Lower leg skin (tissue), 3 donors: ENCODE measurements around the gene CCSER1.

Source experiments
- POLR2A ChIP-seq, 2 donors: fragments of 450-650 bp; IDR thresholded peaks; one replicate each; pipeline ENCODE4 v1.6.1; 2016 to 2017; ENCODE audit warnings: antibody characterized with exemption in 2 of 2, mild to moderate bottlenecking in 1 of 2, moderate library complexity in 1 of 2
- TF ChIP-seq, protein P1 (sequence below), 3 donors: fragments of 450-650 bp; IDR thresholded peaks; one replicate each; pipeline ENCODE4 v1.5.1; 2016; ENCODE audit warnings: antibody characterized with exemption in 3 of 3, mild to moderate bottlenecking in 3 of 3, moderate library complexity in 2 of 3

DNA sequence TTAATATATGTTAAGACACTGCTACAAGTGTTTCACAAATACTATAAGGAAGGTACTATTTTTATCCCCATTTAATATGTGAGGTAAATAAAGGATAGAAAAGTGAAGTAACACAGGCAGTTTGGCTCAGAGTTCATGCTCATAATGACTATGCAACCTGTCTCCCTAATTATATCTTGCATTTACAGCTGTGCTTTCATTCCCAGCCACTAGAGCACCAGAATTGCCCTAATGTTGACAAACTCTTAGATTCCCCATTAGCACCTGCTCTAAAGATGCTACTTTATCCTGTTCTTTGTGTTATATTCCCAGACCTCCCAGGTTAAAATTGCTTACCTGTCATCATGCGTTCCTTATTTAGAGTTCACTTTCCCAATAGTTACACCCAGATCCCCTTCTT is 833.6 kb downstream of the CCSER1 start:
- TF ChIP-seq, protein P1, sequence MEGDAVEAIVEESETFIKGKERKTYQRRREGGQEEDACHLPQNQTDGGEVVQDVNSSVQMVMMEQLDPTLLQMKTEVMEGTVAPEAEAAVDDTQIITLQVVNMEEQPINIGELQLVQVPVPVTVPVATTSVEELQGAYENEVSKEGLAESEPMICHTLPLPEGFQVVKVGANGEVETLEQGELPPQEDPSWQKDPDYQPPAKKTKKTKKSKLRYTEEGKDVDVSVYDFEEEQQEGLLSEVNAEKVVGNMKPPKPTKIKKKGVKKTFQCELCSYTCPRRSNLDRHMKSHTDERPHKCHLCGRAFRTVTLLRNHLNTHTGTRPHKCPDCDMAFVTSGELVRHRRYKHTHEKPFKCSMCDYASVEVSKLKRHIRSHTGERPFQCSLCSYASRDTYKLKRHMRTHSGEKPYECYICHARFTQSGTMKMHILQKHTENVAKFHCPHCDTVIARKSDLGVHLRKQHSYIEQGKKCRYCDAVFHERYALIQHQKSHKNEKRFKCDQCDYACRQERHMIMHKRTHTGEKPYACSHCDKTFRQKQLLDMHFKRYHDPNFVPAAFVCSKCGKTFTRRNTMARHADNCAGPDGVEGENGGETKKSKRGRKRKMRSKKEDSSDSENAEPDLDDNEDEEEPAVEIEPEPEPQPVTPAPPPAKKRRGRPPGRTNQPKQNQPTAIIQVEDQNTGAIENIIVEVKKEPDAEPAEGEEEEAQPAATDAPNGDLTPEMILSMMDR (IDR thresholded peaks at IDR 0.05), result no peak
- TF ChIP-seq POLR2A (IDR thresholded peaks at IDR 0.05), result no peak
